LNCAP (cell line): ENCODE results near the gene TULP4.

ENCODE experiments used
- CTCF ChIP-seq: fragments of 450-650 bp; IDR thresholded peaks from 2 replicates; pipeline ENCODE4 v1.5.1; 2017; ENCODE audit warnings: mild to moderate bottlenecking

The TULP4 gene

GRCh38 chr6:158309814-158310213 is 2.5 kb upstream of the TULP4 start:
- no peak for TF ChIP-seq CTCF

GRCh38 chr6:158311193-158311592 is 1.1 kb upstream of the TULP4 start:
- TF ChIP-seq CTCF = no peak

GRCh38 chr6:158311626-158312025 is 639 bp upstream of the TULP4 start:
- no peak for TF ChIP-seq CTCF

GRCh38 chr6:158312672-158313397 is 570 bp downstream of the TULP4 start:
- TF ChIP-seq CTCF = no peak

- no peak for TF ChIP-seq CTCF
These were observed 1.7 kb downstream of the TULP4 start for GRCh38 chr6:158313989-158314388.

- no peak for TF ChIP-seq CTCF
These were observed 2.5 kb downstream of the TULP4 start for GRCh38 chr6:158314737-158315136.

GRCh38 chr6:158316022-158316421 is 3.8 kb downstream of the TULP4 start:
- TF ChIP-seq CTCF = no peak

- no peak for TF ChIP-seq CTCF
These were observed 9.7 kb downstream of the TULP4 start for GRCh38 chr6:158321960-158322359.
